ENCODE measurements around the gene DENND10.
"Not testable (repeated sequence)": the region's sequence is repeated elsewhere in the genome, so short reads cannot be mapped to it uniquely, and the experiment has no call there.

Gene DENND10

GRCh38 chr10:119140603-119141245 lies 36.8 kb downstream of the DENND10 start:
- CTCF ChIA-PET, result no interaction called here
- peak overlapping the region; percentile 4; the same call in 1 of the 2 replicates for H3K27ac ChIP-seq
- DNase-seq (ENCODE audit: low spot score), result no peak
- POLR2A ChIA-PET (ENCODE audit: low non-redundant PET), result no interaction called here
- no peak for TF ChIP-seq CTCF (conservative IDR thresholded peaks at IDR 0.05; ENCODE audit: low read depth)

GRCh38 chr10:119143657-119144056 lies 39.7 kb downstream of the DENND10 start:
- H3K27ac ChIP-seq, result no peak overlapping the region
- POLR2A ChIA-PET (ENCODE audit: low non-redundant PET), result no interaction called here
- CTCF ChIA-PET, result interaction anchor here (0.6 kb wide), 1 partner anchor 27 kb away, joined by 3 read pairs; no protein-coding TSS in a partner anchor
- DNase-seq (ENCODE audit: low spot score), result no peak
- TF ChIP-seq CTCF (conservative IDR thresholded peaks at IDR 0.05; ENCODE audit: low read depth), result no peak

- ChIA-PET POLR2A (ENCODE audit: low non-redundant PET) (no interaction called here), CTCF (interaction anchor here (0.6 kb wide), 1 partner anchor 320 kb away, joined by 3 read pairs; no protein-coding TSS in a partner anchor)
- TF ChIP-seq CTCF (conservative IDR thresholded peaks at IDR 0.05; ENCODE audit: low read depth), result no peak
- no peak for DNase-seq (ENCODE audit: low spot score)
- H3K27ac ChIP-seq, result 0 out of 2 replicates have a peak overlapping the region, but pooled peaks have one; percentile 5
These were observed 45.2 kb downstream of the DENND10 start for GRCh38 chr10:119149157-119149556.

- H3K27ac ChIP-seq, result no peak overlapping the region
- no peak for TF ChIP-seq CTCF (conservative IDR thresholded peaks at IDR 0.05; ENCODE audit: low read depth)
- no peak for DNase-seq (ENCODE audit: low spot score)
- ChIA-PET CTCF (no interaction called here), POLR2A (ENCODE audit: low non-redundant PET) (no interaction called here)
These were observed 45.8 kb downstream of the DENND10 start for GRCh38 chr10:119149729-119150128.

- POLR2A ChIA-PET (ENCODE audit: low non-redundant PET); DNase-seq (ENCODE audit: low spot score); H3K27ac ChIP-seq: not testable (repeated sequence)
- CTCF ChIA-PET, result interaction anchor here (0.6 kb wide), 1 partner anchor 204 kb away, joined by 4 read pairs; no protein-coding TSS in a partner anchor
These were observed 47.7 kb downstream of the DENND10 start for GRCh38 chr10:119151601-119152000.

- DNase-seq (ENCODE audit: low spot score), result no peak
- no peak for TF ChIP-seq CTCF (conservative IDR thresholded peaks at IDR 0.05; ENCODE audit: low read depth)
- no peak overlapping the region for H3K27ac ChIP-seq
- ChIA-PET POLR2A (ENCODE audit: low non-redundant PET) (no interaction called here), CTCF (no interaction called here)
These were observed 49.1 kb downstream of the DENND10 start for GRCh38 chr10:119153041-119153440.

- CTCF ChIA-PET, result no interaction called here
These were observed 49.7 kb downstream of the DENND10 start for GRCh38 chr10:119153661-119154060.

More at GRCh38 chr10:119153661-119154060, 49.7 kb downstream of the DENND10 start:
- TF ChIP-seq CTCF (conservative IDR thresholded peaks at IDR 0.05; ENCODE audit: low read depth), result no peak
- POLR2A ChIA-PET (ENCODE audit: low non-redundant PET), result no interaction called here
- DNase-seq (ENCODE audit: low spot score), result no peak
- H3K27ac ChIP-seq, result no peak overlapping the region
